Embryonic facial prominence (tissue), 1 donor: ENCODE measurements around the gene LHX2.

Source experiments
- DNase-seq: peaks from one replicate; pipeline ENCODE4 v3.0.0-alpha.2; 2016; ENCODE audit errors: extremely low spot score

LHX2 gene

GRCh38 chr9:124032247-124032646 is 20.7 kb downstream of the LHX2 start:
- DNase-seq, result no peak

- no peak for DNase-seq
Measured at GRCh38 chr9:124033348-124033747, 21.8 kb downstream of the LHX2 start.

- DNase-seq, result no peak
Measured at GRCh38 chr9:124033967-124034366, 22.4 kb downstream of the LHX2 start.

GRCh38 chr9:124035001-124035650 is 23.6 kb downstream of the LHX2 start:
- DNase-seq, result no peak

- no peak for DNase-seq
Measured at GRCh38 chr9:124036578-124036977, 25.0 kb downstream of the LHX2 start.

GRCh38 chr9:124037790-124038189 is 26.2 kb downstream of the LHX2 start:
- no peak for DNase-seq

- DNase-seq, result no peak
Measured at GRCh38 chr9:124038239-124038638, 26.7 kb downstream of the LHX2 start.

- no peak for DNase-seq
Measured at GRCh38 chr9:124038790-124039633, 27.4 kb downstream of the LHX2 start.

GRCh38 chr9:124040186-124040931 is 28.8 kb downstream of the LHX2 start:
- no peak for DNase-seq

GRCh38 chr9:124040935-124041816 is 29.6 kb downstream of the LHX2 start:
- DNase-seq, result no peak

GRCh38 chr9:124041817-124042116 is 30.2 kb downstream of the LHX2 start:
- DNase-seq, result no peak

- DNase-seq, result no peak
Measured at GRCh38 chr9:124042201-124042721, 30.7 kb downstream of the LHX2 start.

GRCh38 chr9:124044448-124044847 is 32.9 kb downstream of the LHX2 start:
- no peak for DNase-seq

- DNase-seq, result no peak
Measured at GRCh38 chr9:124045076-124045829, 33.7 kb downstream of the LHX2 start.

GRCh38 chr9:124045830-124046177 is 34.2 kb downstream of the LHX2 start:
- DNase-seq, result no peak

- DNase-seq, result no peak
Measured at GRCh38 chr9:124046189-124046588, 34.6 kb downstream of the LHX2 start.

GRCh38 chr9:124047251-124047672 is 35.7 kb downstream of the LHX2 start:
- no peak for DNase-seq

GRCh38 chr9:124050955-124051354 is 39.4 kb downstream of the LHX2 start:
- DNase-seq, result no peak

- DNase-seq, result no peak
Measured at GRCh38 chr9:124052401-124052800, 40.8 kb downstream of the LHX2 start.

GRCh38 chr9:124054582-124055227 is 43.1 kb downstream of the LHX2 start:
- DNase-seq, result no peak
